PC-9 (cell line): ENCODE measurements around the gene OPHN1. TPM values are rescaled to one million over a fixed set of nuclear protein-coding genes. Genes with fewer than 3 reads are reported as not detected.

Experiments used
- BruUV-seq: library from RNA; stranded (reverse); fragments of 400-500 nt; replicated peaks from 2 replicates; lab custom pipeline; 2021; lab: Mats Ljungman, UMichigan
- CTCF ChIA-PET: fragments of 300-600 bp; sonication (Branson Sonifier 250); formaldehyde crosslinking; loops from one replicate; lab custom pipeline; 2022; ENCODE audit warnings: antibody characterized with exemption; lab: Charles Lee
- POLR2A ChIA-PET: fragments of 300-600 bp; sonication (Branson Sonifier 250); formaldehyde crosslinking; loops from one replicate; lab custom pipeline; 2022; ENCODE audit warnings: antibody characterized with exemption; ENCODE audit not compliant: unreplicated experiment; lab: Charles Lee
- DNase-seq, 2 experiments: peaks; one replicate each; pipeline versions ENCODE4 v3.0.0 to v3.0.0-alpha.2; 2015 to 2022; ENCODE audit warnings: mixed read lengths in 1 of 2
- H2AFZ ChIP-seq: fragments of 200-600 bp; sonication (generic); 2 replicates; pipeline ENCODE4 v1.8.1; 2017; ENCODE audit warnings: antibody characterized with exemption
- H3F3A ChIP-seq: fragments of 200-600 bp; sonication (generic); 2 replicates; pipeline ENCODE4 v1.8.1; 2017; ENCODE audit warnings: antibody characterized with exemption, mild to moderate bottlenecking, low read depth; ENCODE audit not compliant: insufficient read depth
- H3K27ac ChIP-seq: fragments of 200-600 bp; sonication (generic); 2 replicates; pipeline ENCODE4 v1.6.1; 2016; ENCODE audit warnings: mixed run types
- H3K27me3 ChIP-seq: fragments of 200-600 bp; sonication (generic); 2 replicates; pipeline ENCODE4 v1.6.1; 2016; ENCODE audit warnings: low read depth, mixed run types; ENCODE audit not compliant: insufficient read depth
- H3K36me3 ChIP-seq: fragments of 200-600 bp; sonication (generic); 2 replicates; pipeline ENCODE4 v1.6.1; 2016; ENCODE audit warnings: low read depth, mixed run types
- H3K4me1 ChIP-seq: fragments of 200-600 bp; sonication (generic); replicated peaks from 2 replicates; pipeline ENCODE4 v1.6.1; 2016; ENCODE audit warnings: mixed run types; ENCODE audit not compliant: insufficient read depth
- H3K4me2 ChIP-seq: fragments of 200-600 bp; sonication (generic); 2 replicates; pipeline ENCODE4 v1.6.1; 2017; ENCODE audit warnings: mixed run types
- H3K4me3 ChIP-seq: fragments of 200-600 bp; sonication (generic); 2 replicates; pipeline ENCODE4 v1.6.1; 2016; ENCODE audit warnings: mixed run types
- H3K79me2 ChIP-seq: fragments of 200-600 bp; sonication (generic); 2 replicates; pipeline ENCODE4 v1.6.1; 2017; ENCODE audit warnings: low read depth, mixed run types
- H3K9me2 ChIP-seq: fragments of 200-600 bp; sonication (generic); 2 replicates; pipeline ENCODE4 v1.8.1; 2017; ENCODE audit warnings: mild to moderate bottlenecking; ENCODE audit not compliant: insufficient read depth
- H3K9me3 ChIP-seq: fragments of 200-600 bp; sonication (generic); 2 replicates; pipeline ENCODE4 v1.8.1; 2016; ENCODE audit warnings: low read depth; ENCODE audit not compliant: insufficient read depth
- H4K20me1 ChIP-seq: fragments of 200-600 bp; sonication (generic); 2 replicates; pipeline ENCODE4 v1.8.1; 2017; ENCODE audit not compliant: insufficient read depth
- EZH2 ChIP-seq: fragments of 200-600 bp; sonication (generic); IDR thresholded peaks from 2 replicates; pipeline ENCODE4 v1.8.0; 2017; ENCODE audit warnings: antibody characterized with exemption, low read depth
- intact Hi-C: fragments of 100-400 bp; cut with micrococcal nuclease; formaldehyde crosslinking; loops from one replicate; pipeline ENCODE4 v1.10.0; 2022; ENCODE audit not compliant: unreplicated experiment
- total RNA-seq: library from RNA; stranded (reverse); gene quantifications from 2 replicates; pipeline ENCODE4 v1.2.3, GENCODE V29; 2021
- TF ChIP-seq, protein P1 (sequence below): fragments of 200-600 bp; sonication (generic); conservative IDR thresholded peaks from 2 replicates; pipeline ENCODE4 v1.6.1; 2017; ENCODE audit warnings: mixed run types, antibody characterized with exemption, mild to moderate bottlenecking, moderate library complexity

Gene OPHN1
- total RNA-seq, 1 experiment from 2014 or later, result 9.3 TPM

DNA sequence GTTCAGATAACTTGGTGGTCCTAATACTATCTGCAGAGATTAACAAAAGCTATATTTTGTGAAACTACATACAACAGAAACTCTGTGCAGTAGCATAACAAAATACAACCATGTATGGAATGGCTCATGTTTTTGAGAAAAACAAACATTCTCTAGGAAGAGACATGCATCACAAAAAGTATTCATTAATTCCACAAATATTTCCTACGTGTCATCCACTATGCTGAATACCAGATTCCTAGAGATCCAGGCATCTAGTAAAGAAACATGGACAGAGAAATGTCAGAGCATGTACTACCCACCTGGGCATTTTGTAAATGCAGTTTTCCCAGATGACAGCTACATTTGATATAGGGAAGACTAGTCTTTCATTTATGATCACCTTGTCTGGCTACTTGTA, 248.1 kb downstream of the OPHN1 start:
- H4K20me1 ChIP-seq, result no peaks in the 10 kb centered on the region
- CTCF ChIA-PET, result interaction anchor here (1.0 kb wide), 1 partner anchor 12 kb away, joined by 3 read pairs; no protein-coding TSS in a partner anchor

DNA sequence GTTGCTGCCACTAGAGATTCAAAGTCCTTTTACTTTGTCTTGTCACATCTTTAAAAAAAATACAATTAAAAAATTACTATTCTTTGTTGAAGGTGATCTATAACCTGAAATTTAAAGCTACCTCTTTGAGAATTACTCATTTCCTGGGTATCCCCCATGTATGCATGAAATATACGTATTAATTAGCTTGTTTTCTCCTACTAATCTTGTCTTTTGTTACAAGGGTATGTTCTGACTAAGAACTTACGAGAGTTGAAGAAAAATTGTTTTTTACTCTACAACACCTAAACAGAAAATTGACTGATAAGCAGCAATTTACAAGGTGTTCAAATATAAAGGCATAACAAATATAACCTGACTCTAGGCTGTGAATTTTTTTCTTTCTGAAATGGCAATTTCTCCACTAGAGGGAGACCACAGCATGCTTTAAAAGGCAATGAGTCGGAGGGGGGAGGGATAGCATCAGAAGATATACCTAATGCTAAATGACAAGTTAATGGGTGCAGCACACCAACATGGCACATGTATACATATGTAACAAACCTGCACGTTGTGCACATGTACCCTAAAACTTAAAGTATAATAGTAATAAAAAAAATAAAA, 249.6 kb downstream of the OPHN1 start:
- DNase-seq, result no peak
- BruUV-seq, result no TSS peak
- TF ChIP-seq EZH2, result no peak
- TF ChIP-seq, protein P1, sequence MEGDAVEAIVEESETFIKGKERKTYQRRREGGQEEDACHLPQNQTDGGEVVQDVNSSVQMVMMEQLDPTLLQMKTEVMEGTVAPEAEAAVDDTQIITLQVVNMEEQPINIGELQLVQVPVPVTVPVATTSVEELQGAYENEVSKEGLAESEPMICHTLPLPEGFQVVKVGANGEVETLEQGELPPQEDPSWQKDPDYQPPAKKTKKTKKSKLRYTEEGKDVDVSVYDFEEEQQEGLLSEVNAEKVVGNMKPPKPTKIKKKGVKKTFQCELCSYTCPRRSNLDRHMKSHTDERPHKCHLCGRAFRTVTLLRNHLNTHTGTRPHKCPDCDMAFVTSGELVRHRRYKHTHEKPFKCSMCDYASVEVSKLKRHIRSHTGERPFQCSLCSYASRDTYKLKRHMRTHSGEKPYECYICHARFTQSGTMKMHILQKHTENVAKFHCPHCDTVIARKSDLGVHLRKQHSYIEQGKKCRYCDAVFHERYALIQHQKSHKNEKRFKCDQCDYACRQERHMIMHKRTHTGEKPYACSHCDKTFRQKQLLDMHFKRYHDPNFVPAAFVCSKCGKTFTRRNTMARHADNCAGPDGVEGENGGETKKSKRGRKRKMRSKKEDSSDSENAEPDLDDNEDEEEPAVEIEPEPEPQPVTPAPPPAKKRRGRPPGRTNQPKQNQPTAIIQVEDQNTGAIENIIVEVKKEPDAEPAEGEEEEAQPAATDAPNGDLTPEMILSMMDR, result peak; percentile 74
- intact Hi-C loops, result loop anchor here (5.0 kb wide), 1 partner anchor 529 kb away; no protein-coding TSS in a partner anchor
- Histone ChIP-seq H3F3A (0 out of 2 replicates have a peak, but pooled peaks cover 9% of the 10 kb centered on the region), H3K27ac (no peak overlapping the region), H3K9me2 (no peaks in the 10 kb centered on the region), H3K4me3 (no peak overlapping the region), H3K9me3 (no peaks in the 10 kb centered on the region), H2AFZ (no peak overlapping the region), H3K4me2 (no peak overlapping the region), H3K79me2 (no peaks in the 10 kb centered on the region), H4K20me1 (no peaks in the 10 kb centered on the region), H3K27me3 (no peaks in the 10 kb centered on the region), H3K4me1 (peaks cover 19% of the 10 kb centered on the region), H3K36me3 (no peaks in the 10 kb centered on the region)
- ChIA-PET POLR2A (no interaction called here), CTCF (no interaction called here)

More for the DNA sequence above, 248.1 kb downstream of the OPHN1 start:
- H3K27ac ChIP-seq, result no peak overlapping the region
- H3K9me3 ChIP-seq, result no peaks in the 10 kb centered on the region
- no peak overlapping the region for H3K4me2 ChIP-seq
- no TSS peak for BruUV-seq
- no peaks in the 10 kb centered on the region for H3K36me3 ChIP-seq
- H3K4me1 ChIP-seq, result peaks cover 19% of the 10 kb centered on the region
- H2AFZ ChIP-seq, result no peak overlapping the region
- 0 out of 2 replicates have a peak, but pooled peaks cover 9% of the 10 kb centered on the region for H3F3A ChIP-seq
- no peaks in the 10 kb centered on the region for H3K27me3 ChIP-seq
- intact Hi-C loops, result loop anchor here (5.0 kb wide), 1 partner anchor 637 kb away; no protein-coding TSS in a partner anchor
- POLR2A ChIA-PET, result no interaction called here
- no peak overlapping the region for H3K4me3 ChIP-seq
- DNase-seq, result no peak
- TF ChIP-seq, protein P1, result no peak
- TF ChIP-seq EZH2, result no peak
- H3K9me2 ChIP-seq, result no peaks in the 10 kb centered on the region
- no peaks in the 10 kb centered on the region for H3K79me2 ChIP-seq

DNA sequence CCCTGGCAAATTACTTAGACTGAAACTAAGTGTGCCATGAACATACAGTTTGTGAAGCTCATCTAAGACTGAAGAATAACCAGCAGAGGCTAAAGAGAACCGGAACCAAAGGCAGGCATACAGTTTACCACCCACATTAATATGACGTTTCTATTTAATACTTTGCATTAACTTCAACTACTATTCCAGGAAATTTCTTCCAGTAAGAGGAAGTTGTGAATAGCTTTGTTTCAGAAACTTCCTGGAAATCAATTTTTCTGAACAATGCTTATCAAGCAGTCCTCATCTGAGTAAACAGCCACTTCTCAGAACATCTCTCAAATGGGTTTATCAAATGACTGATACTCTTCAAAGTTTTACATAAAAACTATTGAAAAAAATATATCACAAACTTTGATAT, 252.7 kb downstream of the OPHN1 start:
- no peak for TF ChIP-seq EZH2
- TF ChIP-seq, protein P1, result no peak
- Histone ChIP-seq H4K20me1 (no peaks in the 10 kb centered on the region), H2AFZ (no peak overlapping the region), H3K9me3 (no peaks in the 10 kb centered on the region), H3K27me3 (no peaks in the 10 kb centered on the region), H3F3A (no peaks in the 10 kb centered on the region), H3K27ac (no peak overlapping the region), H3K79me2 (no peaks in the 10 kb centered on the region), H3K9me2 (no peaks in the 10 kb centered on the region), H3K4me3 (no peak overlapping the region), H3K4me2 (no peak overlapping the region), H3K4me1 (peaks cover 1% of the 10 kb centered on the region; the same call in 1 of the 2 replicates), H3K36me3 (no peaks in the 10 kb centered on the region)
- intact Hi-C loops, result loop anchor here (5.0 kb wide), 1 partner anchor 532 kb away; no protein-coding TSS in a partner anchor
- BruUV-seq, result no TSS peak
- ChIA-PET CTCF (no interaction called here), POLR2A (no interaction called here)
- DNase-seq, result no peak
